ENCODE data around the gene ZNF426.

ZNF426 gene

DNA sequence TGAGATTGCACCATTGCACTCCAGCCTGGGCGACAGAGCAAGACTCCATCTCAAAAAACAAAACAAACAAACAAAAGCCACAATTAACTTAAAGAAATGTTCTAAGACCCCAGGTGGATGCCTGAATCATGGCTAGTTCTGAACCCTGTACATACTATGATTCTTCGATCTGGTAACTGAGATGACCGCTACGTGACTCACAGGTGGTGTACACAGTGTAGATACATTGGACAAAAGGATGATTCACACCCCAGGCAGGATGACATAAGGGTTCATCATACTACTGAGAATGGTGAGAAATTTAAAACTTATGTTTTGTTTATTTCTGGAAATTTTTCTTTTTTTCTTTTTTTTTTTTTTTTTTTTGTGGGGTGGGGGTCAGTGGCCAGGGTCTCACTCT lies 6.5 kb downstream of the ZNF426 start:
- in situ Hi-C loops (cut with HindIII; ENCODE audit: low sequenced_read_pairs) = no loop called here
- no peak overlapping the region for H3K4me3 ChIP-seq (ENCODE audit: low read depth, low read length)
- TF ChIP-seq, protein P1, sequence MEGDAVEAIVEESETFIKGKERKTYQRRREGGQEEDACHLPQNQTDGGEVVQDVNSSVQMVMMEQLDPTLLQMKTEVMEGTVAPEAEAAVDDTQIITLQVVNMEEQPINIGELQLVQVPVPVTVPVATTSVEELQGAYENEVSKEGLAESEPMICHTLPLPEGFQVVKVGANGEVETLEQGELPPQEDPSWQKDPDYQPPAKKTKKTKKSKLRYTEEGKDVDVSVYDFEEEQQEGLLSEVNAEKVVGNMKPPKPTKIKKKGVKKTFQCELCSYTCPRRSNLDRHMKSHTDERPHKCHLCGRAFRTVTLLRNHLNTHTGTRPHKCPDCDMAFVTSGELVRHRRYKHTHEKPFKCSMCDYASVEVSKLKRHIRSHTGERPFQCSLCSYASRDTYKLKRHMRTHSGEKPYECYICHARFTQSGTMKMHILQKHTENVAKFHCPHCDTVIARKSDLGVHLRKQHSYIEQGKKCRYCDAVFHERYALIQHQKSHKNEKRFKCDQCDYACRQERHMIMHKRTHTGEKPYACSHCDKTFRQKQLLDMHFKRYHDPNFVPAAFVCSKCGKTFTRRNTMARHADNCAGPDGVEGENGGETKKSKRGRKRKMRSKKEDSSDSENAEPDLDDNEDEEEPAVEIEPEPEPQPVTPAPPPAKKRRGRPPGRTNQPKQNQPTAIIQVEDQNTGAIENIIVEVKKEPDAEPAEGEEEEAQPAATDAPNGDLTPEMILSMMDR (IDR thresholded peaks at IDR 0.05; ENCODE audit: low read depth, low read length, missing control alignments) = no peak
- DNase-seq (ENCODE audit: low read depth) = no peak

DNA sequence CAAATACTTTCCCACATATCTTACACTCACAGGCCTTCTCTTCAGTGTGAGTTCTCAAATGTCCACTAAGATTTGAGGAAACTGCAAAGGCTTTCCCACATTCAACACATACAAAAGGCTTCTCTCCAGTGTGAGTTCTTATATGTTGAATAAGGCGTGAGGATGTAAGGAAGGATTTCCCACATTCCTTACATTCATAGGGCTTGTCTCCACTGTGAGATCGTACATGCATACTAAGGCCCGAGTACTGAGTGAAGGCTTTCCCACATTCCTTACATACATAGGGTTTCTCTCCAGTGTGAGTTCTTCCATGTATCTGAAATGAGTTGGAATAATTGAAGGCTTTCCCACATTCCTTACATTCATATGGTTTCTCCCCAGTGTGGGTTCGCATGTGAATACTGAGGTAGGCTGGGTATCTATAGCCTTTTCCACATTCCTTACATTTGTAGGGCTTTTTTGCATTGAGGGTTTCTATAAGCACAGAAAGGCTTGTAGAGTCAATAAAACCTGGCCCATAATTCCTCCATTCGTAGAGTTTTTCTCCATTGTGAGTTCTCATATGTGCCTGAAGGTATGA lies 9.6 kb downstream of the ZNF426 start:
- in situ Hi-C loops (cut with HindIII; ENCODE audit: low sequenced_read_pairs) = no loop called here
- DNase-seq (ENCODE audit: low read depth) = no peak
- H3K4me3 ChIP-seq (ENCODE audit: low read depth, low read length) = no peak overlapping the region
- TF ChIP-seq, protein P1 (IDR thresholded peaks at IDR 0.05; ENCODE audit: low read depth, low read length, missing control alignments) = no peak

DNA sequence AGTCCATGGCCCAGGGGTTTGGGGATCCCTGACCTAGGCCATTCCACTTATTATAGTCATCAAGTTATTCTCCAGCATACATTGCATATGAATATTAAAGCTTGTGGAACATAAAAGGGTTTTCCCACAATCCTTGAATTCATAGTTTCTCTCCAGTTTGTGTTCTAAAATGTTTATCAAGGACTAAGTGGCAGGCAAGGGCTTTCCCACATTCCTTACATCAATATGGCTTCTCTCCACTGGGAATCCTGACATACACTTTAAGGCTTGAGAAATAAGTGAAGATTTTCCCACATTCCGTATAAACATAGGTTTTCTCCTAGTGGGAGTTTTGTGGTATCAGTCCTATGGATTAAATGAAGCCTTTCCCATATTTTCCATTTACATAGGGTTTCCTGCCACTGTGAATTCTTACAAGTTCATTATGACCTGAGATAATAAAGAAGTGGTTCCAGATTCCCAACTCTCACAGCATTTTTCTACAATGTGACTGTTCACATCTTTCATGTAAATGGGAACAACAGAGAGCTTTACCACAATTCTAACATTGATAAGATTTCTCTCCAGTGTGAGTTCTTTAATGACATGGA lies 14.5 kb downstream of the ZNF426 start:
- in situ Hi-C loops (cut with HindIII; ENCODE audit: low sequenced_read_pairs) = no loop called here
- no peak overlapping the region for H3K4me3 ChIP-seq (ENCODE audit: low read depth, low read length)
- TF ChIP-seq, protein P1 (IDR thresholded peaks at IDR 0.05; ENCODE audit: low read depth, low read length, missing control alignments) = no peak
- no peak for DNase-seq (ENCODE audit: low read depth)

DNA sequence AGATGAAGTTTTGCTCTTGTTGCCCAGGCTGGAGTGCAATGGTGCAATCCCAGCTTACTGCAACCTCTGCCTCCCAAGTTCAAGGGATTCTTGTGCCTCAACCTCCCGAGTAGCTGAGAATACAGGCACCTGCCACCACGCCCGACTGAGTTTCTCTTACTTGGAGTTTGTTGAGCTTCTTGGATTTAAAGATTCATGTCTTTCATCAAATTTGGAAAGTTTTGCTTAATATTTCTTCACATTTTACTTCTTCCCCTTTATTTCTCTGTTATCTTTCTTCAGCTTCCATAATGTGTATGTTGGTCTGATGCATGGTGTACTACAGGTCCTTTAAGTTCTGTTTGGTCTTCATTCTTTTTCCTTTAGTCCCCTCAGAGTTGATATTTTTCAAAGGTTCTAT lies 31.2 kb downstream of the ZNF426 start:
- TF ChIP-seq, protein P1 (IDR thresholded peaks at IDR 0.05; ENCODE audit: low read depth, low read length, missing control alignments) = no peak
- in situ Hi-C loops (cut with HindIII; ENCODE audit: low sequenced_read_pairs) = loop anchor here (5.0 kb wide), 1 partner anchor 40 kb away; no protein-coding TSS in a partner anchor
- H3K4me3 ChIP-seq (ENCODE audit: low read depth, low read length) = no peak overlapping the region
- DNase-seq (ENCODE audit: low read depth) = no peak

DNA sequence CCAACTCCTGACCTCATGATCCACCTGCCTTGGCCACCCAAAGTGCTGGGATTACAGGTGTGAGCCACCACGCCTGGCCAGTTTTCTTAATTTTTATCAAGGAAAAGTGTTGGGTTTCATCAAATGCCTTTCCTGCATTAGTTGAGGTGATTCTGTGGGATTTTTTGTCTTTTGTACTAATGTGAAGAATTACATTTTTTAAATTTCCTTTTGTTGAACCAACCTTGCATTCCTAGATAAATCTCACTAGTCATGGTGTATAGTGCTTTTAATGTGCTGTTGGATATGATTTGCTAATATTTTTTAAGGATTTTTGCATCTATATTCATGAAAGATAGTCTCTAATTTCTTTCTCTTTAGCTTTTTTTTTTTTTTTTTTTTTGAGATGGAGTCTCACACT lies 37.6 kb downstream of the ZNF426 start:
- TF ChIP-seq, protein P1 (IDR thresholded peaks at IDR 0.05; ENCODE audit: low read depth, low read length, missing control alignments) = no peak
- in situ Hi-C loops (cut with HindIII; ENCODE audit: low sequenced_read_pairs) = no loop called here
- no peak for DNase-seq (ENCODE audit: low read depth)
- H3K4me3 ChIP-seq (ENCODE audit: low read depth, low read length) = no peak overlapping the region

DNA sequence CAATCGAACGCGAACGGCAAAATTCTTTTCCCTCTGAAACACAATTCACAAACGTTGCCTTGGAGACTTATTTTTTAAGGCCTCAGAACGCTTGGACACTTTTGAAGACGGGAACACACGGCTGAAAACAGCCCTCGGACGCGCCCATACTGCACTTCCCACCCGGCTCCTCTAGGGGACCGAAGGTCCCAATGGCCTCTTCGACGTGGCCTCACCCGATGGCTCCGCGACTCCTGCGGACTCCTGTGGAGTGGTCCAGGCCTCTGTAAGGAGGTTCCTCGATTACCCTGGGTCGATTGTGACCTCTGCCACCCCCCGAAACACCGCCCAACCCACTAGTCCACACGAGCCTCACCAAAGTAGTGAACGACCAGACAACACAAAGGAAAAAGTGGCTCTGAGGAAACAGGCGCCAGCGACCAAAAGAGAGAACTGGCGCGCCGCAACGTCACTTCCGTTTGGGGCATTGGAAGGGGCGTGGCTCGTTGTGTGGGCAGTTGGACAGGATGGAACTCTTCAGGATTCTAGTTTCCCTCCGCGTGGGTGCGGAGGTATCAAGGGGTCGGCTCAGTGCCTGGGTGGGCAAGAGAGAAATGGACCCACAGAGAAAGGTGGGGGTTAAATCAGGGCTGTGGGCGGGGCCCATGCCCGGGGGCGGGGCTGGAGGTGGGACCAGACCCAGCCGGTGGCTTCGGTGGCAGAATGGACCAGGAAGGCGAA lies 40.1 kb downstream of the ZNF426 start, which contains the start of gene ZNF560:
ZNF560 (minus strand) TSS at position 434 of the 720 bp plus-strand sequence. CDS start 23,303 bp downstream, outside the sequence.
- TF ChIP-seq, protein P1 (IDR thresholded peaks at IDR 0.05; ENCODE audit: low read depth, low read length, missing control alignments) = no peak
- peak within 1 kb of the TSS; percentile 7 for H3K4me3 ChIP-seq (ENCODE audit: low read depth, low read length)
- DNase-seq (ENCODE audit: low read depth) = no peak
- in situ Hi-C loops (cut with HindIII; ENCODE audit: low sequenced_read_pairs) = no loop called here
